Neural progenitor cell (in vitro differentiated cells): ENCODE data around the gene ARL4D.

Experiments used
- EZH2 ChIP-seq: fragments of 200-600 bp; sonication (generic); IDR thresholded peaks from 2 replicates; pipeline ENCODE4 v1.6.1; 2017; ENCODE audit warnings: antibody characterized with exemption, mild to moderate bottlenecking, moderate library complexity
- TF ChIP-seq, protein P1 (sequence below): fragments of 200-600 bp; sonication (generic); IDR thresholded peaks from 2 replicates; pipeline ENCODE4 v1.5.1; 2017; ENCODE audit warnings: antibody characterized with exemption, mild to moderate bottlenecking

DNA sequence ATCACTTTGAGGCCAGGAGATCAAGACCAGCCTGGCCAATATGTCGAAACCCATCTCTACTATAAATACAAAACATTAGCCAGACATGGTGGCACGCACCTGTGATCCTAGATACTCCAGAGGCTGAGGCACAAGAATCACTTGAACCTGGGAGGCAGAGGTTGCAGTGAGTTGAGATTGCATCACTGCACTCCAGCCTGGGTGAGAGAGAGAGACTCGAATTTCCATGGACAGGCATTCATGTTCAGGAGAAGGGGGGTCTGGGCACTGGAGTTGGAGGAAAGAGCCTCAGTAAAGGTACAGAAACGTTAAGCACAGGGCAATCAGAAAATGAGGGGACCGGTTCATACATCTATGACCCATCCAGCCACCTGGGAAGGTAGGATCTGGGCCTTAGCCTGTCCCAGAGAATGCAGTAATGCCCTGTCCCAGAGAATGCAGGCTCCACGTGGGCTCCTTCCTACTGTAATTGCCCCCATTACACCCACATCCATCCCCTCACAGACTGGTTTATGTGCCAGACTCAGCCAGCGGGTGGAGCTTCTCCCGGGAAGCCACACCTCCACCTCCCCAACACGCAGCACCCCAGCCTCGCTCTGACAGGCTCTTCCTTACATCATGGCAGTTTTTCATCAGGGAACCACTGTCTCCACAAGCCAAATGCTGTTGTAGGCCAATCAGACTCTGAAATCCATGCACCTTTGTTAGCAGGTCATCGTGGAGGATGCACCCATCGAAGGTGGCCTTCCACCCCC, 21.6 kb upstream of the ARL4D start:
- no peak for TF ChIP-seq EZH2
- TF ChIP-seq, protein P1, sequence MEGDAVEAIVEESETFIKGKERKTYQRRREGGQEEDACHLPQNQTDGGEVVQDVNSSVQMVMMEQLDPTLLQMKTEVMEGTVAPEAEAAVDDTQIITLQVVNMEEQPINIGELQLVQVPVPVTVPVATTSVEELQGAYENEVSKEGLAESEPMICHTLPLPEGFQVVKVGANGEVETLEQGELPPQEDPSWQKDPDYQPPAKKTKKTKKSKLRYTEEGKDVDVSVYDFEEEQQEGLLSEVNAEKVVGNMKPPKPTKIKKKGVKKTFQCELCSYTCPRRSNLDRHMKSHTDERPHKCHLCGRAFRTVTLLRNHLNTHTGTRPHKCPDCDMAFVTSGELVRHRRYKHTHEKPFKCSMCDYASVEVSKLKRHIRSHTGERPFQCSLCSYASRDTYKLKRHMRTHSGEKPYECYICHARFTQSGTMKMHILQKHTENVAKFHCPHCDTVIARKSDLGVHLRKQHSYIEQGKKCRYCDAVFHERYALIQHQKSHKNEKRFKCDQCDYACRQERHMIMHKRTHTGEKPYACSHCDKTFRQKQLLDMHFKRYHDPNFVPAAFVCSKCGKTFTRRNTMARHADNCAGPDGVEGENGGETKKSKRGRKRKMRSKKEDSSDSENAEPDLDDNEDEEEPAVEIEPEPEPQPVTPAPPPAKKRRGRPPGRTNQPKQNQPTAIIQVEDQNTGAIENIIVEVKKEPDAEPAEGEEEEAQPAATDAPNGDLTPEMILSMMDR, result no peak
